GM12872 (cell line): Measurements from ENCODE around the gene ADGRG1.

Source experiments
- TF ChIP-seq, protein P1 (sequence below): IDR thresholded peaks from 3 replicates; pipeline ENCODE4 v1.5.1; 2011; ENCODE audit warnings: low read depth, mild to moderate bottlenecking, low read length, moderate library complexity; ENCODE audit not compliant: insufficient read depth

ADGRG1 gene

GRCh38 chr16:57690782-57691471 lies 62.5 kb downstream of the ADGRG1 start:
- TF ChIP-seq, protein P1, sequence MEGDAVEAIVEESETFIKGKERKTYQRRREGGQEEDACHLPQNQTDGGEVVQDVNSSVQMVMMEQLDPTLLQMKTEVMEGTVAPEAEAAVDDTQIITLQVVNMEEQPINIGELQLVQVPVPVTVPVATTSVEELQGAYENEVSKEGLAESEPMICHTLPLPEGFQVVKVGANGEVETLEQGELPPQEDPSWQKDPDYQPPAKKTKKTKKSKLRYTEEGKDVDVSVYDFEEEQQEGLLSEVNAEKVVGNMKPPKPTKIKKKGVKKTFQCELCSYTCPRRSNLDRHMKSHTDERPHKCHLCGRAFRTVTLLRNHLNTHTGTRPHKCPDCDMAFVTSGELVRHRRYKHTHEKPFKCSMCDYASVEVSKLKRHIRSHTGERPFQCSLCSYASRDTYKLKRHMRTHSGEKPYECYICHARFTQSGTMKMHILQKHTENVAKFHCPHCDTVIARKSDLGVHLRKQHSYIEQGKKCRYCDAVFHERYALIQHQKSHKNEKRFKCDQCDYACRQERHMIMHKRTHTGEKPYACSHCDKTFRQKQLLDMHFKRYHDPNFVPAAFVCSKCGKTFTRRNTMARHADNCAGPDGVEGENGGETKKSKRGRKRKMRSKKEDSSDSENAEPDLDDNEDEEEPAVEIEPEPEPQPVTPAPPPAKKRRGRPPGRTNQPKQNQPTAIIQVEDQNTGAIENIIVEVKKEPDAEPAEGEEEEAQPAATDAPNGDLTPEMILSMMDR = no peak

- TF ChIP-seq, protein P1 = no peak
Observed at GRCh38 chr16:57692636-57693035, 64.2 kb downstream of the ADGRG1 start.

DNA sequence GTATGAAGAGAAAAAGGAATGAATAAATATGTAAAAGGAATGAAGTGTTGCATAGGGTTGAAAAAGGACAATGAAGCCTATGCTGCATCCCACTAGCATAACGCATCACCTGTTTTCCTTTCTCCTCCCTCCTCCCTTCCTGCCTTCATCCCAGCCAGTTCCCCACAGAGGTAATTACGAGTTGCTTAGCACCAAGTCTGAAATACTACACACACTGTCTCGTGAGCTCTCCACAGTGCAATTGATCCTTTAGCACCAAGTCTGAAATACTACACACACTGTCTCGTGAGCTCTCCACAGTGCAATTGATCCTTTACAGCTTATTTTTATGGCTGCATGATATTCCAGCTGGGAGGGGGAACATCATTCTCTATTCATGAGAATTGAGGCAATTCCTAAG lies 65.1 kb downstream of the ADGRG1 start:
- TF ChIP-seq, protein P1 = no peak

- TF ChIP-seq, protein P1 = no peak
Observed at GRCh38 chr16:57694231-57694724, 65.8 kb downstream of the ADGRG1 start.

DNA sequence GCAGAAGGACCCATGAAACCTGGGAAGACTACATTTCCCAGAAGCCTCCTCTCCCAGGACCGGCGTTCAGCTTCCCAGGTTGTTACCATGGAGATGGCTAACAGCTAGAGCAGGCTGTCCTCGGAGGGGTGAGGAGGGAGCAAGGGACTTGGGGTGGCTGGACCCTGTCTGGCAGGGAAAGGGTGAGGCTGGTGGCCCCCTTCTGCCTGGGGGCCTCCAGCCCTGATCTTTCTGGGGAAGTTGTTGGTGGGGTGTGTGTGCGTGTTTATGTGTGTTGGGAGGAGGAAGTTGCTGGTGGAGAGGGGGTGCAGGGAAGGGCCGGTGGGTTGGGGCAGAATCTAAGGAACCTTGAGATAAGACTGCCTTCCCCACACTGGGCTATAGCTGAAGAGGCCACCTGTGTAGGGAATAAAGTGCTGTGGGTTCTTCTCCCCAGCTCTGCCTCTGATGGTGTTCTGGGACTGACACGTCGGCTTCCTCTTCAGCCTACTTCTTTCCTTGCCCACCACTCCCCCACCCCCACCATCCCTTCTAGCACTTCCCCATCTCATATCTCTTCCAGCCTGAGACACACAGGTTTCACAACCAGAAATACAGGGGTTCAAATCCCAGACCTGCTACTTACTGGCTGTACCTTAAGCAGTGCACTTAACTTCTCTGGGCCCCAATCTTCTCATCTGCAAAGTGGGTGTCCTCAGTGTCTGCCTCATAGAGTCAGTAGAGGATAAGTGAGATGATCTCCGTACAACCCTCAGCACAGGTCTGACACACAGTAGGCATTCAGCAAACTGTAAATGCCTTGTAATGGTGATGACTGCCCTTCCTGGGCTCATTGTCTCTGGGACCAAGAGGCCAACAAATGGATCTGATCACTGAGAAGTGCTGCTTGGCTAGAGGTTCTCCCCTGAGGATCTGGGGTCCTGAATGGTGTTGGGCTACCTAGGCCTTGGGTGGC lies 66.6 kb downstream of the ADGRG1 start, which contains the start of gene DRC7:
Gene DRC7 (plus strand): TSS at position 82 of the 955 bp plus-strand sequence. CDS start 3,144 bp downstream, outside the sequence.
- TF ChIP-seq, protein P1 = no peak

DNA sequence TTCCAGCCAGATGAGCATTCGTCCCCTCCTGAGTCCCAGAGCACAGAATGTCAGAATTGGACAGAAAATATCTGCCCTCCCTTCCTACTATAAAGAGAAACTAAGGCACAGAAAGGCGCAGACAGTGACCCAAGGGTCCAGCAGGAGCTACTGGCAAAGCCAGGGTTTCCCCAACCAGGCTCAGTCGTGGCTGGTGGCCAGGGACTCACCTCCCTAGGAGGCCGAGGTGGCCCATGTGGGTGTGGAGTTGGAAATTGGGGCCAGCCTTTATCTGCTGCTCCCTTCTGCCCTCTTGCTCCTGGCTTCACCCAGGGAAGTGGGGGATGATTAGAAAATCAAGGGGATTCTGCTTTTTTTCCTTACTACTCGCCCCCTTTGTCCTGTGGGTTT lies 67.2 kb downstream of the ADGRG1 start:
- TF ChIP-seq, protein P1 = no peak

GRCh38 chr16:57696240-57696639 lies 67.8 kb downstream of the ADGRG1 start:
- TF ChIP-seq, protein P1 = no peak
